22Rv1 (cell line): Measurements from ENCODE around the gene LTBP1.

ENCODE experiments used
- H3K27ac ChIP-seq: fragments of 450-650 bp; 2 replicates; pipeline ENCODE4 v1.5.1; 2017
- CTCF ChIP-seq: fragments of 450-650 bp; IDR thresholded peaks from 2 replicates; pipeline ENCODE4 v1.5.1; 2017; ENCODE audit warnings: mild to moderate bottlenecking
- ZFX ChIP-seq: fragments of 450-650 bp; IDR thresholded peaks from 2 replicates; pipeline ENCODE4 v1.6.1; 2017; ENCODE audit warnings: antibody characterized with exemption, borderline replicate concordance

LTBP1 gene

GRCh38 chr2:32942793-32943485 lies 3.8 kb upstream of the LTBP1 start:
- no peak overlapping the region for H3K27ac ChIP-seq
- no peak for TF ChIP-seq CTCF
- no peak for TF ChIP-seq ZFX

- TF ChIP-seq CTCF, result no peak
- no peak for TF ChIP-seq ZFX
- H3K27ac ChIP-seq, result no peak overlapping the region
These were observed 1.5 kb upstream of the LTBP1 start for GRCh38 chr2:32945286-32945685.

- H3K27ac ChIP-seq, result peak overlapping the region; percentile 61
- no peak for TF ChIP-seq CTCF
These were observed 327 bp downstream of the LTBP1 start for GRCh38 chr2:32947076-32947483.

- TF ChIP-seq ZFX, result no peak
- H3K27ac ChIP-seq, result peak overlapping the region; percentile 61
These were observed 861 bp downstream of the LTBP1 start for GRCh38 chr2:32947484-32948143.

GRCh38 chr2:32948266-32948665 lies 1.5 kb downstream of the LTBP1 start:
- no peak overlapping the region for H3K27ac ChIP-seq
- TF ChIP-seq ZFX (no peak), CTCF (no peak)

- TF ChIP-seq CTCF (no peak), ZFX (no peak)
- no peak overlapping the region for H3K27ac ChIP-seq
These were observed 2.5 kb downstream of the LTBP1 start for GRCh38 chr2:32949260-32949659.

- H3K27ac ChIP-seq, result no peak overlapping the region
- TF ChIP-seq CTCF (no peak), ZFX (no peak)
These were observed 4.9 kb downstream of the LTBP1 start for GRCh38 chr2:32951672-32952071.
